ENCODE results near the gene CTDP1.

DNA sequence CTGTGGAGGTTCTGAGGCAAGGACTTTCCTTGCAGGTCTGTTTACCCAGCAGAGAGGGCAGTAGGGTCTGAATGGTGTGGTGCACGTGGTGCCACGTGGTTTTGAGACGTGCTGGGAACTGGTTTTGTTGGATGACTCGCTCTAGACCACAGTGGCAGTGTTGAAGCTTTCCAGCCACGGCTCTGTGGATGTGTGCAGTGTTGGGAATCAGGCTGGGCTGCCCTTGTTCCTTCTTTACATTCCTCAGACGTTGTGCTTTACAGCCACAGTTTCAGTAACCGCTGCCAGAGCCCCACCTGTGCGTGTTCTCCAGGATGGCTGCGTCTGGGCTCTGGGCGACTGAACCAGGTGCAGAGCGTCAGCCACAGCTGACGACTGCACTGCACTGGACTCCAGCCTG lies 8.2 kb downstream of the CTDP1 start:
- TF ChIP-seq, protein P1, sequence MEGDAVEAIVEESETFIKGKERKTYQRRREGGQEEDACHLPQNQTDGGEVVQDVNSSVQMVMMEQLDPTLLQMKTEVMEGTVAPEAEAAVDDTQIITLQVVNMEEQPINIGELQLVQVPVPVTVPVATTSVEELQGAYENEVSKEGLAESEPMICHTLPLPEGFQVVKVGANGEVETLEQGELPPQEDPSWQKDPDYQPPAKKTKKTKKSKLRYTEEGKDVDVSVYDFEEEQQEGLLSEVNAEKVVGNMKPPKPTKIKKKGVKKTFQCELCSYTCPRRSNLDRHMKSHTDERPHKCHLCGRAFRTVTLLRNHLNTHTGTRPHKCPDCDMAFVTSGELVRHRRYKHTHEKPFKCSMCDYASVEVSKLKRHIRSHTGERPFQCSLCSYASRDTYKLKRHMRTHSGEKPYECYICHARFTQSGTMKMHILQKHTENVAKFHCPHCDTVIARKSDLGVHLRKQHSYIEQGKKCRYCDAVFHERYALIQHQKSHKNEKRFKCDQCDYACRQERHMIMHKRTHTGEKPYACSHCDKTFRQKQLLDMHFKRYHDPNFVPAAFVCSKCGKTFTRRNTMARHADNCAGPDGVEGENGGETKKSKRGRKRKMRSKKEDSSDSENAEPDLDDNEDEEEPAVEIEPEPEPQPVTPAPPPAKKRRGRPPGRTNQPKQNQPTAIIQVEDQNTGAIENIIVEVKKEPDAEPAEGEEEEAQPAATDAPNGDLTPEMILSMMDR (IDR thresholded peaks at IDR 0.05): no peak
- TF ChIP-seq POLR2A (IDR thresholded peaks at IDR 0.05): no peak

All from adrenal gland (tissue), 5 donors.